ENCODE results near the gene CLCNKA.
"Not testable (repeated sequence)": the region's sequence is repeated elsewhere in the genome, so short reads cannot be mapped to it uniquely, and the experiment has no call there.

The CLCNKA gene

DNA sequence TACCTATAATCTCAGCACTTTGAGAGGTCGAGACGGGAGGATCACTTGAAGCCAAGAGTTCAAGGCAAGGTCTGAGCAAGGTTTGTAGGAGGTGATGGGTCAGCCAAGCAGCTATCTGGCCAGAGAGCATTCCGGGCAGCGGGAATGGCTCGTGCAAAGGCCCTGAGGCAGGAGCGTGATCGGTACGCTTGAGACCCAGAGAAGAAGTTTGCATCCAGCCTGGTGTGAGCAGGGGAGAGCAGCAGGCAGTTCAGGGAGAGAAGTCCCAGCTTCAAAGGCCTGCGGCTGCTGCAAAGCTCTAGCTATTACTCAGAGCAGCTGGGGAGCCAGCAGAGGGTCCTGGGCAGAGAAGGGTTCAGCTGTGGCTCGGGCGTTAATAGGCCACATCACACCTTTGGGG is 22.9 kb upstream of the CLCNKA start:
- no peak for DNase-seq

DNA sequence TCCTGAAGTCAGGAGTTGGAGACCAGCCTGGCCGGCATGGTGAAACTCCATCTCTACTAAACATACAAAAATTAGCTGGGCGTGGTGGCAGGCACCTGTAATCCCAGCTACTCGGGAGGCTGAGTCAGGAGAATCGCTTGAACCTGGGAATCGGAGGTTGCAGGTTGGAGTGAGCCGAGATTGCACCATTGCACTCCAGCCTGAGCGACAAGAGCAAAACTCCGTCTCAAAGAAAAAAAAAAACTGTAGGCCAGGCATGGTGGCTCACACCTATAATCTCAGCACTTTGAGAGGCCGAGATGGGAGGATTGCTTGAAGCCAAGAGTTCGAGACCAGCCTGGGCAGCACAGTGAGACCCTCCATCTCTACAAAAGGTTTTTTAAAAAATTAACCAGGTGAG is 20.6 kb upstream of the CLCNKA start:
- DNase-seq: not testable (repeated sequence)

DNA sequence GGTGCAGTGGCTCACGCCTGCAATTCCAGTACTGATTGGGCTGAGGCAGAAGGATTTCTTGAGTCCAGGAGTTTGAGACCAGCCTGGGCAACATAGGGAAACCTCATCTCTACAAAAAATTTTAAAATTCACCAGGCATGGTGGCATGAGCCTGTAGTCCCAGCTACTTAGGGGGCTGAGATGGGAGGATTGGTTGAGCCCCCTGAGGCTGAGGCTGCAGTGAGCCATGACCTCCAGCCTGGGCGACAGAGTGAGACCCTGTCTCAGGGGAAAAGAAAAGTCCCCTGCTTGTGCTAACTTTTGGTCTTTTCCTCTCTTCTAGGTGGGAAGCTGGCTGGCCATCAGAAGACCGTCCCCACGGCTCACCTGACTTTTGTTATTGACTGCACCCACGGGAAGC is 16.2 kb upstream of the CLCNKA start:
- DNase-seq: no peak

DNA sequence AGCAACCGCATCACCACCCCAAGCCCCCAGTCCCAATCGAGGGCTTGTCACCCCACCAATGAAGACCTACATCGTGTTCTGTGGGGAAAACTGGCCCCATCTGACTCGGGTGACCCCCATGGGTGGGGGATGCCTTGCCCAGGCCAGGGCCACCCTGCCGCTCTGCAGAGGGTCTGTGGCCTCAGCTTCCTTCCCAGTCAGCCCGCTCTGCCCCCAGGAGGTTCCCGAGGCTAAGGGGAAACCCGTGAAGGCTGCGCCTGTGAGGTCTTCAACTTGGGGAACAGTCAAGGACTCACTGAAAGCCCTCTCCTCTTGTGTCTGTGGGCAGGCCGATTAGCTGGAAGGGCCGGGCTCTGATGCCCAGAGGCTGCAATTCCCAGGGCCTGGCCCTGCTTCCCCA is 15.8 kb upstream of the CLCNKA start:
- no peak for DNase-seq

DNA sequence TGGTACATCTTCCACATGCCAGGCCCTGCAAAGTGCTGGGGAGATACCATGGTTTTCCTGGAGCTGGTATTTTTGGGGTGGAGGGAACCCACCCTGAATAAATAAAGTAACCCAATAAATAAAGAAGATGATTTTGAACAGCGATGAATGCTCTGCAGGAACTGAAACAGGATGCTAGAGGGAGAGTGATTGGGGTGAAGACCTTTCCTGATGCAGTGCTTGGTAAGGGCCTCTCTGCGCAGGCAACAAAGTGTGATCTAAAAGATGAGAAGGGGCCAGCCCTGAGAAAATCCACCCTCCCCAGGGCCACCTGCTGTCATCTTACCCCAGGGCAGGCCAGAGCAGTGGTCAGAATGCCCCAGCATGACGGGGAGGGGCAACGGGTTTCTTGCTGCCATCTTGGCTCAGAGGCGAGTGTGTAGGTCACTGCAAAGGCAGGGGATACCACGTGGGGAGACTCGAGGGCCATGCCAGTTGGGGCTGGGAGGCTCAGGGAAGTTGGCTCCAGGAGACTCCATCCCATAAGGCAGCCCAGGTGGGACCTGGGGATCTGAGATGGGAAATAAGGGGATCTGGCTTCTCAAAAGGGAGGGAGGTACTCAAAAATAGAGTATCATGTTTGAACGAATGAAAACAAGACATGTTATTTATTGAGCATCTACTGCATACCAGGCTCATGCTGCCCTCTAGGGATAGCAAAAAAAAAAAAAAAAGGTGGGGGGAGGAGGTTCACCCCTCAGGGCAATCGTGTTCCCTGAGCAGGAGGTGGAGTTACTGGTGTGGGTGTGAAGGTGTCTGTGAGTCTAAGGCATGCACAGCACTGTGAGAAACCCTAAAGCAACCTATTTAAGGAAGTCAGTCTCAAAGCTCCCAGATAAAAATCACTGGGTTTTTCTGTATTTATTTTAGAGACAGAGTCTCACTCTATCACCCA is 15.0 kb upstream of the CLCNKA start:
- peak; percentile 21 for DNase-seq

DNA sequence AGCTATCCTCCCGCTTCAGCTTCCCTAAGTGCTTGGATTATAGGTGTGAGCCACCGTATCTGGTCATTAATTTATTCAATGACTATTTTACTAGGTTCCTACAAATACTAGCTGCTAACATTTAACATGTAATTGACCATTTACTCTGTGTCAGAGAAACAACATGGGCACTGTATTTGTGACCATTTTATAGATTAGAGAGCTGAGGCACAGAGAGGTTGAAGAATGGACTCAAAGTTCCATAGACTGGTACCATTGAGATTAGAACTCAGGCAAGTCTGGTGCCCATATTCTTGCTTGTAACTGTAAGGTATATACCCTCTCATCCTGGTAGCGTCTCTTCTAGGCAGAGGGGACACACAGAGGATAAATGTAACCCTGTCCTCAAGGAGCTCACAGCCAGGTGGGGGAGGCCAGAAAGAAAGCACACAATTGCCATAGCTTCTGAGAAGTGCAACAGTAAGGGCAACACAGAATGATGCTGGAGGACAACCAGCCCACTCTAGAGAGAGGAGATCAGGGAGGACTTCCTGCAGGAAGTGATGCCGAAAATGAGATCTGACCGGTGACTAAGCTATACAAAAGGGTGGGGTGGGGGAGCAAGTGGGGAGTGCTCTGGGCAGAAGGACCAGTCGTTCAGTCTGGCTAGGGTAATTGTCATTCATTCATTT is 14.0 kb upstream of the CLCNKA start:
- DNase-seq: no peak

DNA sequence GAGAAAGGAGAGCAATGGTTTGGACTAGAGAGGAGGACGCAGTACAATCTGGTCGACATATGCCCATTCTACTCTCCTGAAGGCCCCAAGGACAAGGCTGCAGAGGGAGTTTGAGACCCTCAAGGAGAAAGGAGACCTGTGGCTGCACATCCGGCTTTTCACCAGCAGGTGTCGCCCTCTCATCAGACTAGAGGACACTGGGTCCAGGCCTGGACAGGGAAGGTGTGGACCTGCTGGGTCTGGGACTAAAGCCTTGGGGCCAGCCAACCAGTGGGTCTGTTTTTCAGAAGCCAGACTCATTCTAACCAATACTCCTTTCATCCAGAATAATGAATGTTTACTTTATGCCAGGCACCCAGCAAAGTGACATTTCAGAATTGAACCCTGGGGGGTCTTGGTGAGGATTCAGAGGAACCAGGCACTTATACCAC is 12.8 kb upstream of the CLCNKA start:
- DNase-seq: peak; percentile 82

DNA sequence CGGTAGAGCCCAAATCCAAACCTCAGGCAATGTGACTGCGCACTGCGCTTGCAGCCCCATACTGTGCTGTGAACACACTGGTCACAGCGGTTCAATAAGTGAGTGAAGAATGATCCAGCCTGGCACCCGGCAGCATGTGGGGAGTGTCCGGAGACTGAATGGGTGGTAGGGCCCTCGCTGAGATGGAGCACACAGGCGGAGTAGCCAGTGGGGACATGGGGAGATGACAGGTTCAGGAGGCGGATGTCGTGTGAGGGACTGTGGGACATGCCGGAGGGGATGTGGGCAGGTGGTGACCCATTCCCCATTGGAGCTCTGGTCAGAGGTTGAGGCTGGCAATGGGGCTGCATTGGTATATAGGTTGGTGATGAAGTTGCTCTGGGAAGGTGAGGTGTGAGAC is 12.2 kb upstream of the CLCNKA start:
- no peak for DNase-seq

DNA sequence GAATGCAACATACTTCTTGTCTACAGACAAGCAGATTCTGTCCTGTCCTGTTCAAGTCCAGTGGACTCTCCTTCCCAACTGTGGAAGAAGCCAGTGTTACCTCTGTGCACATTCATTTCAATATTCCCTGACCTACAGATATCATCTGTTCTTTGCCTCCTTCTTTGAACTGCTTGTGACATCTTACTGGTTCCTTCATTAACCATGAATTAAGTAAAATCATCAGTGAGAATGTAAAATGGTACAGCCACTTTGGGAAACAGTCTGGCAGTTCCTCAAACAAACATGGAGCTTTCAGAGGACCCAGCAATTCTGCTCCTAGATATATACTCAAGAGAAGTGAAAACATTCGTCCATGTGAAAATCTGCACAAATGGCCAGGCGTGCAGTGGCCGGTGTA is 11.0 kb upstream of the CLCNKA start:
- no peak for DNase-seq

DNA sequence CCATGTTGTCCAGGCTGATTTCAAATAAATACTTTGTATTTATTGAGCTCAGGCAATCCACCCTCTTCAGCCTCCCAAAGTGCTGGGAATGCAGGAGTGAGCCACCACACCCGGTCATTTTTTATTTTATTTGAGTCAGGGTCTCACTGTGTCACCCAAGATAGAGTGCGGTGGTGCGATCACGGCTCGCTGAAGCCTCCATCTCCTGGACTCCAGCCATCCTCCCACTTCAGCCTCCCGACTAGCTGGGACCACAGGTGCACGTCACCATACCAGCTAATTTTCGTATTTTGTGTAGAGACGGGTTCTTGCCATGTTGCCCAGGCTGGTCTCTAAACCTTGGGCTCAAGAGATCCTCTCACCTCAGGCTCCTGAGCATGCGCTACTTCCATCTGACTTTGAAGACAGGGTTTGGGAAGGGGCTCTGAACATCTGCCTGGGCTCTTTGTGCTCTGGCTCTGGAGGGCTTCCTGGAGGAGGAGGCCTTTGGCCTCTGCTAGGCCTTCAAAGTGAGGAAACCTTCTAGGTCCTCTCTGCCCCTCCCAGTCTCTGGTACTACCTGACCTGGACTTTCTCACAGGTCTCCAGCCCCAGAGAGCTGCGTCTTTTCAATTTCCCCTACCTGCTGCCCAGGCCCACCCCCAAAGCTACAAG is 9.8 kb upstream of the CLCNKA start:
- DNase-seq: no peak

DNA sequence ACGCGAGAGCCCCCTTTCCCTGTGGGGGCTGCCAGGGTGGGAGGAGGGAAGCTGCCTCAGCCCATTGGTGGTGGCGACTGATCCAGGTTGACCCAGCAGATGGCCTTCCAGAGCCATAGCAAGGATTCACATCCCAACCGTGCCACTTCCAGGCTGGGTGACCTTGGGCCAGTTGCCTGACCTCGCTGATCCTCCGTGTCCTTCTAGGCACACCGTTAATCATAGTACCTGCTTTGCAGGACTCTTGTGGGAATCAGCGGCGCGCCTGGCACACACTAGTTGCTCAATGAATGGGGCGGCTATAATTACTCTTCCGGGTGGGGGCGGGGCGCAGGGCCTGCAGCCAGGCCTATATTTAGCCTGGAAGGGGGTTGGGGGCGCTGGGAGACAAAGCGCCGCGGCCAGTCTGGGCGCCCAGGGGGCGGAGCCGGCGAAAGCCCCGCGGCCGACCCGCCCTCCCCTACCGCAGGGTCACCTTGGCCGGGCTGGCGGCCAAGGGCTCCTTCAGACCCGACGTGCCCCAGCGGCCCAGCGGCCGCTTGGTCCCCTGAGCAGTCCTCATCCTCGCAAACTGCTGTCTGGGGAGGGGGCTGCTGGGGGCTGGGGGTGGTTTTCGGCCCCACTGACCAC is 9.1 kb upstream of the CLCNKA start:
- peak; percentile 21 for DNase-seq

DNA sequence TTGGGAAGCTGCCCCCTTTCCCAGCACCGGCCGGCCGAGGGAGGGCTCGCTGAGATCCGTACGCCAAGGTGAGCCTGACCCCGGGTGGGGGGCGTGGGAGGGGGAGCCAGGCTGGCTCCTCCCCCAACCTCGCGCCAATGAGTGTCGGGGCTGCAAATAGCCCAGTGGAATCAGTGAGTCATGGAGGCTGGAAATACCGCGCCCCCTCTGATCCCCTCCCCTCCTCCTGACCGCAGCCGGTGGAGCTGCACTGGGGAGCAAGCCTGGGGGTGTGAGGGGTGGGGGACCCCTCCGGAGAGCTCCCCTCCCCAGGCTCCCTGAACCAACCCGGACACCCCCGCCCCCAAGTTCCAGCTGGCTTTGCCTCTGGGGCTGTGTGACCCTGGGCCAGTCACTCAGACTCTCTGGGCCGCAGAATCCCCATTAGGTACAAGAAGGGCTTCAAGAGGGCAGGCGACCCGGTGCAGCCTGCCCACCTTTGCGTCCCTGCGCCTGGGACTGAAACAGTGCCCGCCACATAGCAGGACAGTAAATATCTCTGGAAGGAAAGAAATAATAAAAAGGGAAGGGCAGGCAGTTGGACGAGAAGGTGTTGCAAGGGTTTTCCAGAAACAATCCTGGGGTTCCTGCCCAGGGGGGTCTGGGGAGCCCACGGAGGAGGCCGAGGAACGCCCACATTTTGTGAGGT is 8.5 kb upstream of the CLCNKA start:
- DNase-seq: peak; percentile 54

DNA sequence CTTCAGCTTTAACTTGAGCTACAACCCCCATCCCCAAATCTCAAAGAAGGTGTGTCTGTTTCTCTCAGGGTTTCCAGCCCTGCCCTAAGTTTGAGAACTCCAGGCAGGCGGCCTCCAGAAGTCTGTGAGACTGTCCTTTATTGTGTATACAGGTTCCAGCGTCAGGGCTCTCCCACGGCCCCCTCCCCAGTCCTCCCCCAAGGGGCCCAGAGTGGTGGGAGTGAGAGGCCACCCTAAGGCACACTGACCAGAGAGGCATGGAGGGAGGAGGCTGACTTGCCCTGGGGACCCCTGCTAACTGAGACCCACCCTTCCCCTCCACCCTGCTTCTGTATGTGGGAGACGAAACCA is 8.0 kb upstream of the CLCNKA start:
- no peak for DNase-seq

DNA sequence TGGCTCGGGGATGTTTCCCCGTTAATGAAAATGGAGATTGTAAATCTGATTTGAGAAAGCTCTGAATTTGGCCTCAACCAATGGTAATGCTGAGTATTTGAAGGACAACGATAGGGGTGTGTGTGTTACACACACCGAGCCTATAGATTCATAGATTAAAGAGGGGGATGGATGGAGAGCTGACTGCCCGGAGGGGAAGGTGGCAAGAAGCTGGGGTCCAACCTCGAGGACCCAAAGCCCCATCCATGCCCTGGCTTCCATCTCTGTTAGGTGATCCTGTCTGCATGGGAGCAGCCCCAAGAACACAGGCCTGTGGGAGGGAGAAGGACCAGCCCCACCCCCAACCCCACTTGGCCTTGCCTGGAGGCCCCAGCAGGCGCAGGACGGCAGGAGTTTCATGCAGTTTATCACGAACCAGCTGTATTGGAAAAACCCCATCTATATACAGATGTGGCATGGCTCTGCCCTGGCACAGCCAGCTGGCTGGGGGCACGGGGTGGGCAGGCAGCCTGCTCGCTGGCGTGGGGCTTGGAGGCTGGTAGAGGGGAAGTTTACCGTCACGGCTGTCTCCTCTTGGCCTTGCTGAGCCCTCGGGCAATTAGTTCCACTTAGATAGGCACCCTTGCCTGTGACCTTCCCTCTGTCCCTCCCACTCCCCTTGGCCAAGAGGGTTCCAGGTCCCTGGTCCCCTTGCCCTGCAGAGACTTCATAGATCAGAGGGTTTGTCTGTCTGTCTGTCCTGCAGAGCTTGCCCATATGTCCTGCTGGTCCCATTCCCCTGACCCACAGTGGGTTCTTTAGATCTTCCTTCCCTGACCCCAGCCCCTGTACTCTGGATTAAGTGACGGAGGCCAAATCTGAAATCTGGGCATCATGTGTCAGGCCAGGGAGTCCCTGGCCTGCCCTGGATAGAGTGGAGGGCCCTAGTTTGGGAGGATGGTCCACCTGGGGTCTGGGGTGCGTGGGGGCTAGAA is 7.0 kb upstream of the CLCNKA start:
- DNase-seq: no peak

DNA sequence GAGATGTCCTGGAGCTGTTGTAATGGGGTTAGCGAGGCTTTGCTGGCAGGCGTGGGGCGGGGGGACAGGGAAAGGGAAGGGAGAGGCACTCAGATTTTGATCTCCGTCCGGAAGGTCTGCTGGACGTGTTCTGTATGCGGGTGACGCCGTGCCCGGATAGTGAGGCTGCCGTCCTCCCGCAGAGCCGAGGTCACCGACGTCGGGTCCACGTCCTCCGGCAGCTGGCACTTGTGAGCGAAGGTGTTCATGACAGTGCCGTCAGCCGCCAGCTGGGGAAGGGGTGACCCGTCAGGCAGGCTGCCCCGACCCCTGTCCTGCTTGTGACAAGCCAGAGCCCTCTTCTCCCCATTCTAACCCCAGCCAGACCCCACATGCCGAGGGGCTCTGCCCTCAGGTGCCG is 6.3 kb upstream of the CLCNKA start:
- DNase-seq: no peak

DNA sequence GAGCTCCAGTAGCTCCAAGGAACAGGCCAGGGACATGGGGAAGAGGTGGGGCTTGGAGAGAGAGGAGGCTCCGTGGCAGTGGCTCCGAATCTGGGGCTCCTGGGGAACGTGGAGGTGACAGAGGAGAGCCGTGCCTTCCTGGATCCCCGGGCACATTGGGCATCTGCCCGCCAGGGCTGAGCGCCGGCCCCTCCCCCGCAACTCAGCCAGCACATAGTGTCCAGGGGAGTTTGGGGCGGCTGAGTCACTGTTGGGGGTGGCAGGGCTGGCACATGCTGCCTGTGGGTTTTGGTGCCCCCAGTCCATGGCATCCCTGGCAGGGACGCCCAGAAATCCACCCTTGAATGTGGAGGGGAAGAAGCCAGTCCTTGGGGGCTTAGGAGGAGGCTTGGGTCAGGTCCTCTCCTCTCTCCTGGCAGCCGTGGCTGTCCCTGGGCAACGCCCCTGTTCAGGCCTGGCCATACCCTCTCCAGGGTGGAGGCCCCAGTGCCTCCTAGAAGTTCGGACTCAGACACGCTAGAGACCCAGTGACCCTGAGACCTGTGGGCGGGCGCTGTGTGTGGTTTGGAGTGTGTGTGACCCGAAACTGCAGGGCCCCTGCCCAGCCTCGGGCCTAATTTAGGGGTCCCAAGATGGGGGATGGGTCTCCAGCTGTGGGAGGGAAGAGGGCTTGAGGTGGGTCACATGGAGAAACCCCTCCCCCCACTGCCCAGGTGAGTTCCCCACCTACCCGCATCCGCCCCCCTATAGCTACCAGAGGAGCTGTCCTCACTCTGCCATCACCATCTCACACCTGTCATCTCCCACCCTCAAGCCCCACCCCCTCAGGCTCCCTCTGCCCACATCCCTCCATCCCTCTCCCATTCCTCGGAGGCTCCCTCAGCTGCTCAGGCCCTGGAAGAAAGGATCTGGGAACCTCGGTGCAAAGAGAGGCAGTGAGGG is 5.6 kb upstream of the CLCNKA start:
- no peak for DNase-seq

DNA sequence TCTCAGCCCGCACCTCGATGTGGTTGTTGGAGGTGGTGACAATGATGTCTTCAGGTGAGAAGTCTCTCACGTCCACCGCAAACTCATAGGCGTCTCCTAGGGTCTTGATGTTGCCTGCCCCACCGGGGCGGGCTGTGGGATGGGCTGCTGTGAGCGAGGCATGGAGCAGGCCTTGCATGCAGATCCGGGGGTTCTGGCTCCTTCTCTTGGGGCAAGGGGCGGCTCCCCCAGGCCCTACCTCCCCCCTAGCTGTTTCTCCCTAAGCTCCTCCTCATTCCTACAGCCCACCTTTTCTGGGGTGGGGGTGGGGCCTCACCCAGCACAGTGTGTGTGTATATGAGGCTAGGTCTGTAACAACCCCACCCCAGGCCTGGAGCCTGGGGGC is 4.8 kb upstream of the CLCNKA start:
- DNase-seq: no peak

DNA sequence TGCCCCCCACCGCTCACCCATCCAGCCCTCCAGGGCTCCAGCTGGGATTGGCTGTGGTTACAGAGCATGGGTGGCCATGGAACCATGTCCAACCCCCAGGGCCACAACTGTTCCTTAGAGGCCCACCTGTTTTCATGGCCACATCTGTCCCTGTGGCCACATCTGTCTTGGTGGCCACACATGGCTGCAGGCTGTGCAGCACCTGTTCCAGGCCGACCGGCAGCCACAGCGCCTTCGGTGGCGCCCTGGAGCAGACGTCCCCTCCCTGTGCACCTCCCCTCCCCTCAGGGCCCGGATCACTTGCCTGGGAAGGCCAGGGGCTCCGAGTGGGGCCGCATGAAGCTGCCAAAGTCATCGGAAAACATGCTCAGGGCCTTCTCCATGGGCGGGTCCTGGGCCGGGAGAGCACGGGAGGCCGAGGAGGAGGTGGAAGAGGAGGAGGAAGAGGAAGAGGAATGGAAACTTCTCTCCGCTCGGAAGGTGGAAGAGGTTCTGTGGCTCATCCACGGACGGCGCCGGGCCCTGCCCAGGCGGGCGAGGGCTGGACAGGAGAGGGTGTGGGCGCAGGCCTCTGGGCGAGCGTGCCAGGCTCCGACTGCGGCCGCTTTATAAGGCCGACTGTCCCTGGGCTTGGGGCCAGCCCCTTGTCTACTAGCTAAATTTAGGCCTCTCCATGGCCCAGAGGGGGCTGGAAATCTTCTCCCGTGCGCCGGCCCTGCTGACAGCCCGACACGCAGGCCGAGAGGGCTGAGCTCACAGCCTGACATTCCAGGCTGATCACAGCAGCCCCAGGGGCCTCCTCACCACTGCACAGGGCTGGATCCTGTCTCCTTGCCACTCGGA is 4.2 kb upstream of the CLCNKA start, which contains the start of gene HSPB7:
HSPB7 (minus strand) TSS at position 583 of the 843 bp plus-strand sequence; CDS start at position 503, 80 bp downstream.
- no peak for DNase-seq

DNA sequence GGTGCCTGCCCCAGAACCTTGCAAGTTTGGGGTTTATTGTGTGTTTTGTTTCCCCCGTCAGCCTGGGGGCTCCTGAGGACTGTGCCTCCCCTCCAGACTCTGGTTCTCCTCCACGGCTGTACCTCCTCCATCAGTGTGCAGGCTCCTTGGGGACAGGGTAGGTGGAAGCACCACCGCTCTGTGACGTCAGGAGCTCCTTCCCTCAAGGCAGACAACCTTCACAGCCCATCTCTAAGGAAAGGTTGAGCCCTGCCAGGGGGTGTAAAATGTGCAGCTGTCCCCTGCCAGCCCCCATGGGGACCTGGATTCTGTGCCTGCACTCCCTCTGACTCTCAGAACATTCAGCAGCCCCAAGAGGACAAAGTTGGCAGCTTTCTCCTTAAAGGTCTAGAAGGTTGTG is 3.5 kb upstream of the CLCNKA start:
- no peak for DNase-seq

All from stimulated activated CD4-positive, alpha-beta T cell treated with anti-CD3 and anti-CD28 coated beads, Interleukin-4, amount 100 ng/mL, for 24 hours (primary cell).